AG10803 (cell line): Measurements from ENCODE around the gene FAM3A.

Source experiments
- DNase-seq: peaks from one replicate; pipeline ENCODE4 v3.0.0; 2010; ENCODE audit warnings: low read depth
- H3K4me3 ChIP-seq: 2 replicates; pipeline ENCODE4 v1.5.1; 2011; ENCODE audit warnings: mild to moderate bottlenecking, low read length, control low read depth
- CTCF ChIP-seq: conservative IDR thresholded peaks from 2 replicates; pipeline ENCODE4 v1.5.1; 2011; ENCODE audit warnings: mild to moderate bottlenecking, low read length, control low read depth, inconsistent platforms

The FAM3A gene

GRCh38 chrX:154470914-154471568 is 45.0 kb downstream of the FAM3A start:
- H3K4me3 ChIP-seq, result no peak overlapping the region
- no peak for DNase-seq
- TF ChIP-seq CTCF, result no peak

GRCh38 chrX:154470434-154470833 is 45.6 kb downstream of the FAM3A start:
- no peak for TF ChIP-seq CTCF
- DNase-seq, result no peak
- no peak overlapping the region for H3K4me3 ChIP-seq

GRCh38 chrX:154469880-154470279 is 46.2 kb downstream of the FAM3A start:
- H3K4me3 ChIP-seq, result no peak overlapping the region
- no peak for DNase-seq
- TF ChIP-seq CTCF, result no peak

- no peak overlapping the region for H3K4me3 ChIP-seq
- TF ChIP-seq CTCF, result no peak
- no peak for DNase-seq
Measured at GRCh38 chrX:154469114-154469513, 46.9 kb downstream of the FAM3A start.

- TF ChIP-seq CTCF, result no peak
- no peak for DNase-seq
- no peak overlapping the region for H3K4me3 ChIP-seq
Measured at GRCh38 chrX:154468217-154468616, 47.8 kb downstream of the FAM3A start.

- H3K4me3 ChIP-seq, result no peak overlapping the region
- DNase-seq, result no peak
- no peak for TF ChIP-seq CTCF
Measured at GRCh38 chrX:154467556-154467955, 48.5 kb downstream of the FAM3A start.

- no peak for TF ChIP-seq CTCF
- no peak for DNase-seq
- H3K4me3 ChIP-seq, result no peak overlapping the region
Measured at GRCh38 chrX:154466907-154467306, 49.1 kb downstream of the FAM3A start.
